Right lobe of liver (tissue), 4 donors: Measurements from ENCODE around the gene SELENOP.

Source experiments
- POLR2A ChIP-seq: fragments of 450-650 bp; IDR thresholded peaks from one replicate; pipeline ENCODE4 v1.6.1; 2017; ENCODE audit warnings: antibody characterized with exemption, mild to moderate bottlenecking
- TF ChIP-seq, protein P1 (sequence below), 4 donors: fragments of 200-600 bp in 3 of 4; fragments of 450-650 bp in 1 of 4; IDR thresholded peaks; one replicate each; pipeline versions ENCODE4 v1.5.1 to v1.8.0; 2016 to 2022; ENCODE audit warnings: antibody characterized with exemption in 4 of 4, mild to moderate bottlenecking in 2 of 4
- donor health status: DM: no; HTN: no; CAD: no.
- donor health status: DM: no; HTN: no; CAD: no.
- donor health status: DM: no; HTN: yes; CAD: no.

DNA sequence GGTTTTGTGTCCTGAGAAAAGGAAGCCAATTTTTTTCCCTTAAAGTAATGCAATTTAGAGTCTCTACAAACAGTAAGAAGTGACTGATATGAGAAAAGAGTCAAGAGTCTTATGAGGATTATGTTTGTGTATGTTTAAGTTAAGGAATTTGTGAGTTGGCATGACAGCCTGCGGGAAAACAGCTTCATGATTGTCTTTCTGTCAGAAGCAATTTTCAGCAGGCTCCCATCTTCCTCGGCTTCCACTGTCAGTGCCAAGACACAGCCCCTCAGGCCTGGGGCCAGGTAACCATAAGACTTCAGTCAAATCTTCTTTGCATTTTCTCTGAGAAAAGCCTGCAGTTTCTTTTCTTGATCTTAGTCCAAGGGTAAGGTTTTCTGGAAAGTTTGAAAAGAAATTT, 17.0 kb upstream of the SELENOP start:
- TF ChIP-seq, protein P1, sequence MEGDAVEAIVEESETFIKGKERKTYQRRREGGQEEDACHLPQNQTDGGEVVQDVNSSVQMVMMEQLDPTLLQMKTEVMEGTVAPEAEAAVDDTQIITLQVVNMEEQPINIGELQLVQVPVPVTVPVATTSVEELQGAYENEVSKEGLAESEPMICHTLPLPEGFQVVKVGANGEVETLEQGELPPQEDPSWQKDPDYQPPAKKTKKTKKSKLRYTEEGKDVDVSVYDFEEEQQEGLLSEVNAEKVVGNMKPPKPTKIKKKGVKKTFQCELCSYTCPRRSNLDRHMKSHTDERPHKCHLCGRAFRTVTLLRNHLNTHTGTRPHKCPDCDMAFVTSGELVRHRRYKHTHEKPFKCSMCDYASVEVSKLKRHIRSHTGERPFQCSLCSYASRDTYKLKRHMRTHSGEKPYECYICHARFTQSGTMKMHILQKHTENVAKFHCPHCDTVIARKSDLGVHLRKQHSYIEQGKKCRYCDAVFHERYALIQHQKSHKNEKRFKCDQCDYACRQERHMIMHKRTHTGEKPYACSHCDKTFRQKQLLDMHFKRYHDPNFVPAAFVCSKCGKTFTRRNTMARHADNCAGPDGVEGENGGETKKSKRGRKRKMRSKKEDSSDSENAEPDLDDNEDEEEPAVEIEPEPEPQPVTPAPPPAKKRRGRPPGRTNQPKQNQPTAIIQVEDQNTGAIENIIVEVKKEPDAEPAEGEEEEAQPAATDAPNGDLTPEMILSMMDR (IDR thresholded peaks at IDR 0.05) = no peak
- TF ChIP-seq POLR2A = no peak
